GM19467 (cell line): ENCODE data around the gene PLEKHO2.
A peak's percentile ranks its signal among the peaks of the same experiment; 100 is the strongest.

ENCODE experiments used
- ATAC-seq: cut with Tn5 transposase; IDR thresholded peaks from one replicate; pipeline ENCODE4 v1.9.1; 2021; ENCODE audit warnings: mild to moderate bottlenecking, moderate library complexity; ENCODE audit not compliant: unreplicated experiment

Gene PLEKHO2

DNA sequence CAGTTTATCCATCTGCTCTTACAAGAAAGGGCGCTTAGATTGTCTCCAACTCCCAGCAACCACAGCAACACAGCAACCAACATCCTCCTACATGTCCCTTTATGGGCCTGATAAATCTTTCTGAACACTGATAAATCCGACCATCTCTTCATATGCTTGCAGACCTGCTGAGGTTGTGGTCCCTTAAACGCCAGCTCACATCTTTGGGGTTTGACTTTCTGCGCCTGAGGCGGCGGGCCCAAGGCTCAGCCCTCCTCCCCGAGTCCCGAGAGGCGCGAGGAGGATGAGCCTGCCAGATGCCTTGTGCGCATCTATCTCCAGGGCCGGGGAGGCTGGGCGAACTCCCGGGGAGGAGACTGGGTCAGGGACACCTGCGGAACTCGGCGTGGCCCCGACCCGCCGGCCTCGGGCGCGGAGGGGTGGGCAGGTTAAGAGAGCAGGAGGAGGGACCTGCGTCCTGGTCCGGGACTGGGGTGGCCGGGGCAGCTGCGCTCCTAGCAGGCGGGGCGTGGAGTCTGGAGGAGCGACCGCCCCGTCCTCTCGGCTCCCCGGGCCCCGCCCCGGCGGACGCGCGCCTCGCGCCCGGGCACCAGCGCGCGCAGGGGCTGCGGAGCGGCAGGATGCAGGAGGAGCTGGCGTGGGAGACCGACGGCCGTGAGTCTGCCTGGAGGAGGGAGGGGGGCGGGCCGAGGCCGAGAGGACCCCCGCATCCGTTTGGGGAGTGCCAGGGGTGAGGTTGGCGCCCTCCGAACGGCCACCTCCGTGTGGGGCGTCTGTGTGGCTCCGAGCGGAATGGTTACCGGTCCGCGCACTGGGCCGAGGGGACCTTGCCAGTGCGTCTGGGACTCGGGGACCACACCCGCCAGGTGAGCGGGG lies 69.8 kb downstream of the PLEKHO2 start, which contains the start of gene ANKDD1A:
Gene ANKDD1A, plus strand, starts transcription at position 592 of the 876 bp plus-strand sequence. Its CDS starts 29 bp downstream, at position 621.
- peak; percentile 65 for ATAC-seq

DNA sequence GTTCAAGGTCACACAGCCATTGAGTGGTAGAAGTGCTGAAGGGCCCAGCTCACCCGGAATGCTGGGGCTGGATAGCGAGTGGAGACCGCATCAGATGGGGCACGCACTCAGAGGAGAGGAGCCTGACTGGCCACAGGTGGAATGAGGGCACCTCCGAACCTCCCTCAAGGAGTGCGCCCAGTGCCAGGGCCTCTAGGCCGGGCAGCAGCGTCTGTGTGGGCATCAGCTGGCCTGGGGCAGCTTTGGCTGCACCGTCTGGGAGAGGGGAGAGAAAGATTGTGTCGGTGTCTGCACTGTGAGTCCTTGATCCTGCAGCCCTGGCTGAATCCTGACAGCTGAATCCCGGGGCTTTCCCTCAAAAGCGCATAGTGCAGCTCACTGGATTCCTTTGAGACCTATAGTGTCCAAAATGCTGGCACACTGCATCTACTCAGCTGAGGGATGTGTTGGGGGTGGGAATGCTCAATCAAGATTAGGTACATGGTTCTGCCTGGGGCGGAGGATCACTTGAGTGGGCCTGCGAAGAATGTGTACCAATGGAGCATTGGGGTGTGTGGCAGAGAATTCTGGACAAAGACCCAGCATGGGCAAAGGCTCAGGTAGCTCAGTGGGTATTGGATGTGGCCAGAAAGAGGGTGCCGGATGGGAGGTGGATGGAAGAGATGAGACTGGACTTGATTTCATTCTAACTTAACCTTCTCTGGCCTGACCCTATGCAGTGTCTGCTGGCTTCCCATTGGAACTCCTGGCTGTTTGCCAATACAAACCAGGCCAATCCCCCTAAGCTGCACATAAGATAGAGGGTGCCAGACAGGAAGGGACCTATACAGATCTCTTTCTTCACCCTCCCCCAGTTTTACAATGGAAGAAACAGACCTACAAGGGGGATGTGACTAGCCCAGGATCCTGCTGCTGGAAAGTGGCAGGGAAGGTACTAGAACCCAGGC lies 70.9 kb downstream of the PLEKHO2 start:
- no peak for ATAC-seq

DNA sequence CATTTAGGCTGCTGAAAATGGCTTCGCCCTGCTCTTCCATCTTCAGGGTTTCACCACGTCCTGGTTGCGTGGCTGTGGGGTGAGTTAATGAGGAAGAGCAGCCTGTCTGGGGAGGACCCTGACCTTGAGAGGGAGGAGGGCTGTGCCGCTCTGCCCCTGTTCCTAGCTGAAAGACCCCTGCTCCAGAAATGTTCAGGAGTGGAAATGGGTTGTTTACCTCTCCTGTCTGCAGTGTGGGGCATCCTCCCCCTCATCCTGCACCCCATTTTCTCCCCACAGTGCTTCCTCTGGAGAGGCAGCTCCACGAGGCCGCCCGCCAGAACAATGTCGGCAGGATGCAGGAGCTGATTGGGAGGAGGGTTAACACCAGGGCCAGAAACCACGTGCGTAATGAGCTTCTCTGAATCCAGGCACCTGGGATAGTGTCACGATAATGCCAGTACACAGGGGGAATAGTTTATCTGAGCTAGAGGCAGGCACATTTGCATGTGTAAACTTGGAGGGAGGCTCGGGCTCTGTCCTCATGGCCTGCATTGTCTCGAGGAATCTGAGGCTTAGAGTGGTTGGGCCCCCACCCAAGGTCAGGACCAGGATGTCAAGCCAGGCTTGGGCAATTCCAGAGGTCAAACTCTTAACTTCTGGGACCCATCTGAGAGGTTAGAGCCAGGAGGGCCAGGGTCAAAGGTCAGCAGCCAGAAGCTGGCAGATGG lies 74.0 kb downstream of the PLEKHO2 start:
- no peak for ATAC-seq

DNA sequence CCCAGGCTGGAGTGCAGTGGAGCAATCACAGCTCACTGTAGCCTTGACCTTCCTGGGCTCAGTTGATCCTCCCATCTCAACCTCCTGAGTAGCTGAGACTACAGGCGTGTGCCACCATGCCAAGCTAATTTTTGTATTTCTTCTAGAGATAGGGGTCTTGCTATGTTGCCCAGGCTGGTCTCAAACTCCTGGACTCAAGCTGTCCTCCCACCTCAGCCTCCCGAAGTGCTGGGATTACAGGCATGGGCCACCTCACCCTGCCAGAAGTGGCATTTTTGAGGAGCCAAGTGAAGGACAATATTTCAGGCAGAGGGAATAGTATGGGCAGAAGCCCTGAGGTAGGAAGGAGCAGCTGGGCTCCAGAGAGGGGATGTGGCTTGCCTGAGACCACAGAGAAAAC lies 74.7 kb downstream of the PLEKHO2 start:
- no peak for ATAC-seq

DNA sequence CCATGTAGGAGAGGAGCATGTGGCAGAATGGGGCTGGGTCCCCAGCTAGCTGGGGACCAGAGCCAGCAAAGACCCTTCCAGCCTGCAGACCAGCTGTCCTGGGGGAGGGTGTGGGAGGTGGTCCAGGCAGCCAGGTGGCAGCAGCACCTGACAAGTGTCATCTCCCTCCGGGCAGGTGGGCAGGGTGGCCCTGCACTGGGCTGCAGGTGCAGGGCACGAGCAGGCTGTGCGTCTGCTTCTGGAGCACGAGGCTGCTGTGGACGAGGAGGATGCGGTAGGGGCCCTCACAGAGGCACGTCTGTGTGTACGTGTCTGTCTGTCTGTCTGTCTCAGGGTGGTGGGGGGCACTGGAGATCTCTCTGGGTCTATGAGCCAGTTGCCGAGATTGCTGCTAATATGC lies 75.5 kb downstream of the PLEKHO2 start:
- ATAC-seq, result no peak
